ENCODE results near the gene CNTNAP2.

Gene CNTNAP2

DNA sequence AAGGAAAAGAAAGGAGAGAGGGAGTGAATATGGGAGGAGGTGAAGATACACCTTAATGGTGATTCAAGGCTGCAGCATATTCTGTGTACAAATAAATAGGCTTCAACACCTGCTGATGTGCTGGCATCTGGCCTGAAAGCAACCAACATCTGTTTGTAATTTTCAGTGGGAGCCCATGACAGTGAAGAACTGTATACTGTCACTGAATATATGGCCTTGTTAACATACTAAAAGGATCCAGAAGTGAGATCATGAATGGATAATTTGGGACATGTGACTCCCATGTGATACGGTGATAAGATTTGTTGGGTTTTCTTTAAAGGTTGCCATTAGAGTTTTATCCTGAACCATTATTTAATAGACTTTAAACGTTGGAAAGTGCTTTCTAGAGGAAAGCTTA lies 459.3 kb downstream of the CNTNAP2 start:
- H3K4me3 ChIP-seq (ENCODE audit: low read depth, low read length) = no peak overlapping the region

DNA sequence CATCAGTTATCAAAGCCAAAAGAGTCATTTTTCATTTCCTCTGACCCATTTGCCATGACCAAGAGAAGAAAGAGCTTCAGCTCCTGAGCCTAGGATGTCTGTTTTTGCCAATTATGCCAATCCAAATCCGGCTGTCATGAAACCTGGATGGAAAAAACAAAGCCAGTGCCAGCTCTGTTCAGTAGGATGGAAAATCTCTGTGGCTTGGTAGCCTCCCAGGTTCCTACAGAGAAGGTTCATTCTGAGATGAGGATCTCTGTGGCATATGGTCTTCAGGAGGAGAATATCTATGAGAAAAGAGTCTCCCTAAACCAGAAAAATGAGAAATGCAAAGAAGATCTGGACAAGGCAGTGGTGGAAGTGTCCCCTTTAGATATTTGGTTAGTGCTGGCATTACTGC lies 475.4 kb downstream of the CNTNAP2 start:
- TF ChIP-seq, protein P1, sequence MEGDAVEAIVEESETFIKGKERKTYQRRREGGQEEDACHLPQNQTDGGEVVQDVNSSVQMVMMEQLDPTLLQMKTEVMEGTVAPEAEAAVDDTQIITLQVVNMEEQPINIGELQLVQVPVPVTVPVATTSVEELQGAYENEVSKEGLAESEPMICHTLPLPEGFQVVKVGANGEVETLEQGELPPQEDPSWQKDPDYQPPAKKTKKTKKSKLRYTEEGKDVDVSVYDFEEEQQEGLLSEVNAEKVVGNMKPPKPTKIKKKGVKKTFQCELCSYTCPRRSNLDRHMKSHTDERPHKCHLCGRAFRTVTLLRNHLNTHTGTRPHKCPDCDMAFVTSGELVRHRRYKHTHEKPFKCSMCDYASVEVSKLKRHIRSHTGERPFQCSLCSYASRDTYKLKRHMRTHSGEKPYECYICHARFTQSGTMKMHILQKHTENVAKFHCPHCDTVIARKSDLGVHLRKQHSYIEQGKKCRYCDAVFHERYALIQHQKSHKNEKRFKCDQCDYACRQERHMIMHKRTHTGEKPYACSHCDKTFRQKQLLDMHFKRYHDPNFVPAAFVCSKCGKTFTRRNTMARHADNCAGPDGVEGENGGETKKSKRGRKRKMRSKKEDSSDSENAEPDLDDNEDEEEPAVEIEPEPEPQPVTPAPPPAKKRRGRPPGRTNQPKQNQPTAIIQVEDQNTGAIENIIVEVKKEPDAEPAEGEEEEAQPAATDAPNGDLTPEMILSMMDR (IDR thresholded peaks at IDR 0.05; ENCODE audit: low read depth, low read length) = no peak
- no peak overlapping the region for H3K4me3 ChIP-seq (ENCODE audit: low read depth, low read length)

More for the DNA sequence above, 459.3 kb downstream of the CNTNAP2 start:
- TF ChIP-seq, protein P1 (IDR thresholded peaks at IDR 0.05; ENCODE audit: low read depth, low read length) = no peak

DNA sequence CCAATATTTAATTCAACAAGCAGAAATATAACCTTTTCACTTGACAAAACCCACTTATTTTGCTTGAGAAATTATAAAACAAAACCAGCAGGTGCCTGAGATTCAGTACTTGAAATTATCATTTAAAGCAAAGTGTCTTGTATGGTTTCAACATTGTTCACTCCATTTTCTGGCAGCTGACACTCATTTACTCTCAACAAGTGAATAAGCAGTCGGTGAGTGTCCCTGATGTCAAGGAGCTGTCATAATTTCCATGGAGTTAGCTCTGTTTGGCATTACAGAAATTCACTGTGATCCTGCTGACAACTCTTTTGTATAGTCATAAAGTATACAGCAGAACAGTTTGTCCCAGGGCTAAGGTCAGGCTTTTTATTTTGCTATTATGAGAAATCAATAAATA lies 490.0 kb downstream of the CNTNAP2 start:
- H3K4me3 ChIP-seq (ENCODE audit: low read depth, low read length) = no peak overlapping the region
- TF ChIP-seq, protein P1 (IDR thresholded peaks at IDR 0.05; ENCODE audit: low read depth, low read length) = no peak

DNA sequence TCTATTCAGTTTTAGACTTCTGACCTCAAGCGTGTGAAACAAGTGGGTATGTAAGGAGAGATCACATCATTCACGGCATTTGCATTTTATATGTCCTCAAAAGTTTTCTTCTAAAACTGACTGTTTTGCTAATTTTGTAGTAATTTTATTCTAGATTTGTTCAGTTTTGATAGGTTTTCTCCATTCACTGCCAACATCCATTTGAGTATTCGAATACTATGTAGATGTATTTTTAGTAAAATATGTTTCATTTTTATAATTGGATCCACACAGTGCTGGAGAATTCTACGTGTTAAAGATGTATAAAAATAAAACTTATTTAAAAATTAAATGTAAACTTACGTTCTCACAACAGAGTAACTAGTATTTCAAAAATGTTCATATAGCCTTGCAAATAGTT lies 503.0 kb downstream of the CNTNAP2 start:
- TF ChIP-seq, protein P1 (IDR thresholded peaks at IDR 0.05; ENCODE audit: low read depth, low read length) = no peak
- H3K4me3 ChIP-seq (ENCODE audit: low read depth, low read length) = no peak overlapping the region

DNA sequence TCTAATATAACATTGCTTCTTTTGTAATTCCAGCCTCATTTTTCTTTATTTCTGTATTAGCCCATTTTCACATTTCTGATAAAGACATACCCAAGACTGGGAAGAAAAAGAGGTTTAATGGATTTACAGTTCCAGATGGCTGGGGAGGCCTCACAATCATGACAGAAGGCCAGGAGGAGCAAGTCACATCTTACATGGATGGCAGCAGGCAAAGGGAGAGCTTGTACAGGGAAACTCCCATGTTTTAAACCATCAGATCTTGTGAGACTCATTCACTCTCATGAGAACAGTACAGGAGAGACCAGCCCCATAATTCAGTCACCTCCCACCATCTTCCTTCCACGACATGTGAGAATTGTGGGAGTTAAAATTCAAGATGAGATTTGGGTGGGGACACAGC lies 510.3 kb downstream of the CNTNAP2 start:
- TF ChIP-seq, protein P1 (IDR thresholded peaks at IDR 0.05; ENCODE audit: low read depth, low read length) = no peak
- H3K4me3 ChIP-seq (ENCODE audit: low read depth, low read length) = no peak overlapping the region

DNA sequence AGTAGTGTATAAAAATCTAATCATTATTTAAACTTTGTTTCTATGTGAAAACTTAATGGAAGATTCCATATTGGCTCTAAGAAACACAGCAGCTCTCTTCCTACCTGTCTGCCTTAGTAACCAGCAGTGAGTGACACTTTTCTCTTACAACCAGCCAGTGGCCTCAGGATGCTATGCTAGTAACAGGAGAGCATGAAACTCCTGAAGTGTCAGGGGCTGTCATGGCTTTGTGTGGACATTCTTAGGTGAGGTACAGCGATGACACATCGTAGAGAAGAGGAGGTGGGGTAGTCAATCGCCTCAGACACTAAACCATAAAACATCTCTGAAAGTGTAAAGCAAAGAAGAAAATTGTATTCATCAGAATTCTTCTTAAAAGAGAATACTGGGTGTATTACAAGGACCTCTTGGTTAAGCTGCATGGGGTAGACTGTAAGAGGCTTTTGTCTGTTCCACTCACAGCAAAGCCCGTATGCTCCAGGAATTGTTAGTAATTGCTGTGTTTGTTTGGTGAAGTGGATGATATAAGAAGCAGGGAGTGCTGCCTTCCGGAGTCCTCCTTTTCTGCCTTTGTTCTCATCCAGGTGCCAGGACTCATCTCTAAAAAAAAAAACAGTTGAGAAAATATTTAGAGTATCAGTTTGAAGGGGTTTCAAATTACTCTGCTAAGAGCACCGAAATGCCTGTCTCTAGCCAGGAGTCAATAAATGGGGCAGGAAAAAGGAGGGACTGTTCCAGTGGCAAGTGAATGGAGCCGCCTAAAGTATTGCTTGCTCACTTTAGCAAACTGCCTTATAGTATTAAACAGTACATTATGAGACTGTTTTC lies 518.8 kb downstream of the CNTNAP2 start:
- H3K4me3 ChIP-seq (ENCODE audit: low read depth, low read length) = no peak overlapping the region
- TF ChIP-seq, protein P1 (IDR thresholded peaks at IDR 0.05; ENCODE audit: low read depth, low read length) = no peak

DNA sequence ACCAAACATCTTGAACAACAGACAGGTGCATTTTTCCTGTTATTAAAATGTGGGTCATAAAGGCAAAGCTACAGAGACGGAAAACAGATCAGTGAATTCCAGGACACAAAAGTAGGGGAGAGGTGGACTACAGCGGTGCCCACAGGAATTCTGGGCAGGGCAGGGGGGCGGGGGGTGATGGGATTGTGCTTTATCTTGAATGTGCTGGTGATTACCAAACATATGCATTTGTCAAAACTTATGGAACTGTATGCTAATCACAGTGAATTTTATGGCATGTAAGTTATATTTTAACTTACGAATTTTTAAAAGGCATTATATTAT lies 519.4 kb downstream of the CNTNAP2 start:
- H3K4me3 ChIP-seq (ENCODE audit: low read depth, low read length) = no peak overlapping the region
- TF ChIP-seq, protein P1 (IDR thresholded peaks at IDR 0.05; ENCODE audit: low read depth, low read length) = no peak

All from WI38 (cell line).